ENCODE data around the gene CCDC15. TPM values are rescaled to one million over a fixed set of nuclear protein-coding genes. Genes with fewer than 3 reads are reported as not detected.

The CCDC15 gene
- total and polyA plus RNA-seq, 2 experiments from 2014 or later: 2.2 TPM

GRCh38 chr11:125078016-125078415, 124.0 kb downstream of the CCDC15 start:
- no peaks in the 10 kb centered on the region for H3K27me3 ChIP-seq
- DNase-seq (ENCODE audit: low read depth in 1 of 2, low spot score in 1 of 2): no peak
- H3K36me3 ChIP-seq: no peaks in the 10 kb centered on the region
- H3K4me3 ChIP-seq: no peak overlapping the region
- peaks cover 3% of the 10 kb centered on the region for H3K4me1 ChIP-seq (ENCODE audit: low read depth)
- H3K27ac ChIP-seq: no peak overlapping the region
- no peaks in the 10 kb centered on the region for H3K9me3 ChIP-seq (ENCODE audit: low read depth)
- TF ChIP-seq, protein P1, sequence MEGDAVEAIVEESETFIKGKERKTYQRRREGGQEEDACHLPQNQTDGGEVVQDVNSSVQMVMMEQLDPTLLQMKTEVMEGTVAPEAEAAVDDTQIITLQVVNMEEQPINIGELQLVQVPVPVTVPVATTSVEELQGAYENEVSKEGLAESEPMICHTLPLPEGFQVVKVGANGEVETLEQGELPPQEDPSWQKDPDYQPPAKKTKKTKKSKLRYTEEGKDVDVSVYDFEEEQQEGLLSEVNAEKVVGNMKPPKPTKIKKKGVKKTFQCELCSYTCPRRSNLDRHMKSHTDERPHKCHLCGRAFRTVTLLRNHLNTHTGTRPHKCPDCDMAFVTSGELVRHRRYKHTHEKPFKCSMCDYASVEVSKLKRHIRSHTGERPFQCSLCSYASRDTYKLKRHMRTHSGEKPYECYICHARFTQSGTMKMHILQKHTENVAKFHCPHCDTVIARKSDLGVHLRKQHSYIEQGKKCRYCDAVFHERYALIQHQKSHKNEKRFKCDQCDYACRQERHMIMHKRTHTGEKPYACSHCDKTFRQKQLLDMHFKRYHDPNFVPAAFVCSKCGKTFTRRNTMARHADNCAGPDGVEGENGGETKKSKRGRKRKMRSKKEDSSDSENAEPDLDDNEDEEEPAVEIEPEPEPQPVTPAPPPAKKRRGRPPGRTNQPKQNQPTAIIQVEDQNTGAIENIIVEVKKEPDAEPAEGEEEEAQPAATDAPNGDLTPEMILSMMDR (IDR thresholded peaks at IDR 0.05; ENCODE audit: low read depth, low read length): no peak

- no peaks in the 10 kb centered on the region for H3K36me3 ChIP-seq
- peaks cover 3% of the 10 kb centered on the region for H3K4me1 ChIP-seq (ENCODE audit: low read depth)
- H3K27ac ChIP-seq: no peak overlapping the region
- H3K27me3 ChIP-seq: no peaks in the 10 kb centered on the region
- TF ChIP-seq, protein P1 (IDR thresholded peaks at IDR 0.05; ENCODE audit: low read depth, low read length): no peak
- no peak for DNase-seq (ENCODE audit: low read depth in 1 of 2, low spot score in 1 of 2)
- no peak overlapping the region for H3K4me3 ChIP-seq
- no peaks in the 10 kb centered on the region for H3K9me3 ChIP-seq (ENCODE audit: low read depth)
Measured at GRCh38 chr11:125078516-125079140, 124.6 kb downstream of the CCDC15 start.

DNA sequence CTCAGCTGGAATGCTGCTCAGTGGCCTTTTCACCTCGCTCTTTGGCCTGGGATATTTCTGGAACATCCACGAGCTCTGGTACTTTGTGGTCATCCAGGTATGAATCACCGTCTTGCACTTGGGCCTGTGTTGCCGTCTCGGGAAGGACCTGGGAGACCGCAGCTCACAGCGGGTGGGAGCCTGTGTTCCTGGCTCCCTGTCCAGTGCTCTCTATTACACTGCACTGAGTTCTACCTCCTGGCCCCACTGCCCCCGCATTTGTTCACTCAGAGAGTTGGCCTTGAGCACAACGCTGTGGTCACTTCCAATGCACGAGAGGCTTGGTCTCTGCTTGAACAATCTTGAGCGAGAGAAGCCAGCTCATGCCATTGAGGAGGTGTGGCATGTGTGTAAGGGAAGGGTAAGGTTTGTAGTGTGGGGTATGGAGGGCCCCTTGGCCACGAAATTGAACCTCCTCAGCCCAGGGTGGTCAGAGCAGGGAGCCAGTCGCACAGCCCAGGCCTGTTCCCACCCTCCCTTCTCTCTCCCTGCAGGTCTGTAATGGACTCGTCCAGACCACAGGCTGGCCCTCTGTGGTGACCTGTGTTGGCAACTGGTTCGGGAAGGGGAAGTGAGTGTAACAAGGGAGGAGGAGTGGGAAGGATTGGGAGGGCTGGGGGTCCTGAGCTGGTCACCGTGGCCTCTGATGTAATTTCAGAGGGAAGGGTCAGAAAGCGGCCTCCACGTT, 125.3 kb downstream of the CCDC15 start:
- no peak for DNase-seq (ENCODE audit: low read depth in 1 of 2, low spot score in 1 of 2)
- H3K36me3 ChIP-seq: no peaks in the 10 kb centered on the region
- H3K27ac ChIP-seq: no peak overlapping the region
- TF ChIP-seq, protein P1 (IDR thresholded peaks at IDR 0.05; ENCODE audit: low read depth, low read length): no peak
- no peaks in the 10 kb centered on the region for H3K27me3 ChIP-seq
- H3K9me3 ChIP-seq (ENCODE audit: low read depth): no peaks in the 10 kb centered on the region
- no peak overlapping the region for H3K4me3 ChIP-seq
- H3K4me1 ChIP-seq (ENCODE audit: low read depth): peaks cover 3% of the 10 kb centered on the region

- TF ChIP-seq, protein P1 (IDR thresholded peaks at IDR 0.05; ENCODE audit: low read depth, low read length): no peak
- no peaks in the 10 kb centered on the region for H3K9me3 ChIP-seq (ENCODE audit: low read depth)
Measured at GRCh38 chr11:125079878-125080530, 126.0 kb downstream of the CCDC15 start.

GRCh38 chr11:125080531-125080911, 126.5 kb downstream of the CCDC15 start:
- H3K4me3 ChIP-seq: no peak overlapping the region
- TF ChIP-seq, protein P1 (IDR thresholded peaks at IDR 0.05; ENCODE audit: low read depth, low read length): no peak
- H3K36me3 ChIP-seq: no peaks in the 10 kb centered on the region
- no peaks in the 10 kb centered on the region for H3K27me3 ChIP-seq
- DNase-seq (ENCODE audit: low read depth in 1 of 2, low spot score in 1 of 2): no peak
- H3K4me1 ChIP-seq (ENCODE audit: low read depth): peaks cover 3% of the 10 kb centered on the region
- no peaks in the 10 kb centered on the region for H3K9me3 ChIP-seq (ENCODE audit: low read depth)
- H3K27ac ChIP-seq: no peak overlapping the region

More at GRCh38 chr11:125079878-125080530, 126.0 kb downstream of the CCDC15 start:
- H3K4me3 ChIP-seq: no peak overlapping the region
- peaks cover 3% of the 10 kb centered on the region for H3K4me1 ChIP-seq (ENCODE audit: low read depth)
- no peak for DNase-seq (ENCODE audit: low read depth in 1 of 2, low spot score in 1 of 2)
- H3K36me3 ChIP-seq: no peaks in the 10 kb centered on the region
- H3K27me3 ChIP-seq: no peaks in the 10 kb centered on the region
- H3K27ac ChIP-seq: no peak overlapping the region

All from cardiac muscle cell (in vitro differentiated cells and primary cell).